Epithelial cell of esophagus (primary cell): ENCODE results near the gene GLIS2.

ENCODE experiments used
- DNase-seq: peaks from one replicate; pipeline ENCODE4 v3.0.0; 2010; ENCODE audit warnings: low read depth
- H3K4me3 ChIP-seq: 2 replicates; pipeline ENCODE4 v1.5.1; 2011; ENCODE audit warnings: mild to moderate bottlenecking, low read length, control low read depth
- TF ChIP-seq, protein P1 (sequence below): IDR thresholded peaks from 2 replicates; pipeline ENCODE4 v1.5.1; 2011; ENCODE audit warnings: low read depth, mild to moderate bottlenecking, low read length, control low read depth, inconsistent platforms; ENCODE audit not compliant: insufficient read depth; ENCODE audit errors: missing control alignments

GLIS2 gene

DNA sequence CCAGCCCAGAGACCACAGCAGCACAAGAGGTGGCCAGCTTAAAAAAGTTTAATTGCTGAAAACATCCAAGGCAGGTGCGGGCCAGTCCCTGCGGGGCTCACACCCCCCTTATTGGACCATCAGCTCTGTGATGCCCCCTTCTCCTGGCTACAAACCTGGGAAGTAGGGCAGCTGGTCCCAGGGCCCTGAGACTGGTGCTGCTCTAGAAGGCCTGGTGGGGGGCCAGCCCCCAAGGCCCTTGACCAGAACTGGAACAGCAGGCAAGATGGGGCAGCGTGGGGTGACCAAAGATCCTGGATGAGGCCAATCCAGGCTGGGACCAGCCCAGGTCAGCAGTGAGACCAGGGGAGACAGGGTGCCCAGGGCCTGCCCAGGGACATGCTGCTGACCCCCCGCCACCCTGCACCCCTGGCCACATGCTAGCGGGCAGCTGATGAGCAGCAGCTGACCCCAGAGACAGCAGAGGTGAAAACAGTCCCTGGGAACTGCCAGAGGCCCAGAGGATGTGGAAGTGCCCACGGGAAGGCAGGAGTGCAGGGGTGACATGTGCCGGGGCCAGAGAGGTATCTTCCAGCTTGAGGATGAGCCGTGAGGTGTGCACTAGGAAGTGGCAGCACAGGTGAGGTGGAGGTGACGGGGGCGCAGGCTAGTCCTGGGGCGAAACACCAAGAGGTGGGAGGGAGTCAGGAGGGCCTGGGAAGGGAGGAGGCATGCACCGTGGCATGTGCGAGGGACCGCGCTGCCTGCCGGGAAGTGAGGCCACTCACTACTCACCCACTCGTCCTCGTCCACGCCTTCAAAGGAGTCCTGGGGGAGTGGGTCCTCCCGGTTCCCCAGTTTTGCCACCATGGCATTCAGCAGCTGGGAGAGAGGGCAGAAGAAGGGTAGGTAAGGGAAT is 38.9 kb downstream of the GLIS2 start:
- DNase-seq, result no peak
- H3K4me3 ChIP-seq, result no peak overlapping the region
- TF ChIP-seq, protein P1, sequence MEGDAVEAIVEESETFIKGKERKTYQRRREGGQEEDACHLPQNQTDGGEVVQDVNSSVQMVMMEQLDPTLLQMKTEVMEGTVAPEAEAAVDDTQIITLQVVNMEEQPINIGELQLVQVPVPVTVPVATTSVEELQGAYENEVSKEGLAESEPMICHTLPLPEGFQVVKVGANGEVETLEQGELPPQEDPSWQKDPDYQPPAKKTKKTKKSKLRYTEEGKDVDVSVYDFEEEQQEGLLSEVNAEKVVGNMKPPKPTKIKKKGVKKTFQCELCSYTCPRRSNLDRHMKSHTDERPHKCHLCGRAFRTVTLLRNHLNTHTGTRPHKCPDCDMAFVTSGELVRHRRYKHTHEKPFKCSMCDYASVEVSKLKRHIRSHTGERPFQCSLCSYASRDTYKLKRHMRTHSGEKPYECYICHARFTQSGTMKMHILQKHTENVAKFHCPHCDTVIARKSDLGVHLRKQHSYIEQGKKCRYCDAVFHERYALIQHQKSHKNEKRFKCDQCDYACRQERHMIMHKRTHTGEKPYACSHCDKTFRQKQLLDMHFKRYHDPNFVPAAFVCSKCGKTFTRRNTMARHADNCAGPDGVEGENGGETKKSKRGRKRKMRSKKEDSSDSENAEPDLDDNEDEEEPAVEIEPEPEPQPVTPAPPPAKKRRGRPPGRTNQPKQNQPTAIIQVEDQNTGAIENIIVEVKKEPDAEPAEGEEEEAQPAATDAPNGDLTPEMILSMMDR, result no peak

DNA sequence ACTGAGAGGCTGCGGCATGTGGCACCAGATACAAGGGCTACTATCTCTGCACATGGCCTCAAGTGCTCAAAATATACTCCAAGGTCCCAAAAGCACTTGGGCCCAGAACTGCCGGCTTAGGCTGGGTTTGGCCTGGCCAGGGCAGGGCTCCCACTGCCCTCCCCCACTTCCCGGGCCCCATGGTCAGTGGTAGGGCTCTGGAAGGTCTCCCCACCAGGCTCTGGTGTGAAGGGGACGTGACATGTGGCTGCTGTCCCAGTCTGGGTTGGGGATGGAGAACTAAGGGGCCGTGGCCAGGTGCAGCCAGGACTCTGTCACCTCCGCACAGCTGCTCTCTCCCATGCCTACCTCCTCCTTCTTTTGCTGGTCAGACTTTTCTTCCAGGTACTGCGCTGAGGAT is 41.0 kb downstream of the GLIS2 start:
- TF ChIP-seq, protein P1, result no peak
- H3K4me3 ChIP-seq, result no peak overlapping the region
- no peak for DNase-seq

DNA sequence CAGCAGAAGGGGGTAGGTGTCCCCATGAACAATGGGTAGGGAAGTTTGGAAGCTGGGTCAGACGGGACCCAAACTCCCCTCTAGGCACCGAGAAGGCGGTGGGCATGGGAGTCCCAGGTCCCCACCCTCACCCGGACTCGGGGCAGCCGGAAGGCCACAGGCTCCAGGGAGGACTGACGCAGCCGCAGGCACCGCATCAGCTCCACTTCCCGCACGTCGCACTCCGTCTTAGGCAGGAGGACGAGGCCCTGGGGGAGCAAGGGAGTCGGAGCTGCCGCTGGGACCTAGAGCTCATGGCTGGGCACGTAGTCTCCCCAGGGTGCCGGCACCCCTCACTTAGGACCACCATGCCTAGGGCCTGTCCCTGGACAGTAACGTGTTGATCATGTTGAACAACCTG is 42.4 kb downstream of the GLIS2 start:
- no peak overlapping the region for H3K4me3 ChIP-seq
- TF ChIP-seq, protein P1, result no peak
- DNase-seq, result no peak

DNA sequence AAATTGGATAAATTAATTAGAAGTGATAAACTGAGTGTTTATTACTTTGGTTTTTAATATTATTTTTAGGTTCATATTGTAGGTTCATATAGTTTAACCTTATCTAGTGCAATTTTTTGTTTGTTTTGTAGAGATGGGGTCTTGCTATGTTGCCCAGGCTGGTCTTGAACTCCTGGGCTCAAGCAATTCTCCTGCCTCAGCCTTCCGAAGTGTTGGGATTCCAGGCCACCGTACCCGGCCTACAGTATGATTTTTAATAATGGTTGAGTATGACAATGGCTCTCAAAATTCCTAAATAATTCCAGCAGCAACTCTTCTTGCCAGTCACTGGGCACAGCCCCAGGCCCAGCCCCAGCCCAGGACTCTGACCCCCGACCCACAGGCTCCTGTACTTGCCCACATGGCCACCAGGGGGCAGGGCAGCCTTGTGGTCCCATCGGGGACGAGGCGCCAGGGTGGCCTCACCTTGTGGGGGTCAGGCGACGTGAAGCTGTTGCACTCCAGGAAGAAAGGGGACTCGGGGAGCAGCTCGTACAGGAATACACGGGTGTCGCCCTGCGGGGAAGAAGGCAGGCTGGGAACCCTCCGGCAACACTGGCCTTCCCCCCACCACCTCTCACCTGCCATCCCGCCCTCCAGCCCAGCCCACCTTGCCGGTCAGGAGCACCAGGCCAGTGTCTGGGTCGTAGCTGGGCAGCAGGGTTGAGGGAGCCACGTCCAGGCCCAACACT is 43.1 kb downstream of the GLIS2 start:
- TF ChIP-seq, protein P1, result peak; percentile 88
- no peak overlapping the region for H3K4me3 ChIP-seq
- DNase-seq, result no peak

DNA sequence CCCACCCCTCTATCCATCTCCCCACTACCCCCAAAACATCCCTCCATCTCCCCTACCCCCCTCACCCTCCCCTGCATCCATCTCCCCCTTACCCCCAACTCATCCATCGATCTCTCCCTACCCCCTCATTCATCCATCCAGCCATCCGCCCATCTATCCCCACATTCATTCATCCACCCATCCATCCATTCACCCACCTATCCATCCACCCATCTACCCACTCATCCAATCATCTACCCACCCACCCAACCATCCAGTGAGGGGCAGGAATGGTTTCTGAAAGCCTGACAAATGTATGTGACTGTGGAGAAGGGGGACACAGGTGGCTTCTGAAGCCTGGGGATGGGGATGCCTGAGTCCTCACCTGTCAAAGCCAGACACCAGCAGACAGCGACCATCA is 44.0 kb downstream of the GLIS2 start:
- TF ChIP-seq, protein P1, result no peak
- no peak overlapping the region for H3K4me3 ChIP-seq
- DNase-seq, result no peak

DNA sequence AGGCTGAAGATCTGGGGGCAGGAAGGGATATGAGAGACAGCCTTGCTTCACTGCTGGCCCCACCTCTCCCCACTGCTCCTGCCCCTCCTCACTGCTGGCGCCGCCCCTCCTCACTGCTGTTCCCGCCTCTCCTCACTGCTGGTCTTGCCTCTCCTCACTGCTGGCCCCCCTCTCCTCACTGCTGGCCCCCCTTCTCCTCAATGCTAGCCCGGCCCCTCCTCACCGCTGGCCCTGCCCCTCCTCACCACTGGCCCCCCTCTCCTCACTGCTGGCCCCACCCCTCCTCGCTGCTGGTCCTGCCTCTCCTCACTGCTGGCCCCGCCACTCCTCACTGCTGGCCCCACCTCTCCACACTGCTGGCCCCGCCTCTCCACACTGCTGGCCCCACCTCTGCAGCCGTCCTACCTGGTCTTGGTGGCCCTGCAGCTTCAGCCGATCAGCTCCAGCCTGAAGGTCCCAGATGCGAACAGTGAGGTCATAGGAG is 44.7 kb downstream of the GLIS2 start:
- no peak overlapping the region for H3K4me3 ChIP-seq
- no peak for DNase-seq

More for the DNA sequence above, 44.7 kb downstream of the GLIS2 start:
- TF ChIP-seq, protein P1, result no peak
